Measurements from ENCODE around the gene RGS12. TPM values are rescaled to one million over a fixed set of nuclear protein-coding genes. Genes with fewer than 3 reads are reported as not detected.

RGS12 gene
- polyA plus RNA-seq, 1 donor = 48.7 TPM

GRCh38 chr4:3311489-3312171 is 18.8 kb downstream of the RGS12 start:
- no peak for DNase-seq

GRCh38 chr4:3312362-3312761 is 19.5 kb downstream of the RGS12 start:
- no peak for DNase-seq

GRCh38 chr4:3313139-3313538 is 20.3 kb downstream of the RGS12 start:
- DNase-seq = no peak

- no peak for DNase-seq
Measured at GRCh38 chr4:3313556-3314228, 20.9 kb downstream of the RGS12 start.

- DNase-seq = no peak
Measured at GRCh38 chr4:3314706-3315260, 22.0 kb downstream of the RGS12 start.

- no peak for DNase-seq
Measured at GRCh38 chr4:3315566-3315965, 22.7 kb downstream of the RGS12 start.

GRCh38 chr4:3316146-3316545 is 23.3 kb downstream of the RGS12 start:
- no peak for DNase-seq

GRCh38 chr4:3317011-3317655 is 24.3 kb downstream of the RGS12 start:
- no peak for DNase-seq

GRCh38 chr4:3317656-3318211 is 24.9 kb downstream of the RGS12 start:
- DNase-seq = no peak

- no peak for DNase-seq
Measured at GRCh38 chr4:3318561-3319021, 25.8 kb downstream of the RGS12 start.

GRCh38 chr4:3320361-3321023 is 27.7 kb downstream of the RGS12 start:
- DNase-seq = no peak

- DNase-seq = peak; percentile 34
Measured at GRCh38 chr4:3321295-3321889, 28.6 kb downstream of the RGS12 start.

- no peak for DNase-seq
Measured at GRCh38 chr4:3322059-3322550, 29.3 kb downstream of the RGS12 start.

GRCh38 chr4:3323071-3323481 is 30.3 kb downstream of the RGS12 start:
- DNase-seq = no peak

- no peak for DNase-seq
Measured at GRCh38 chr4:3324093-3324815, 31.4 kb downstream of the RGS12 start.

- DNase-seq = no peak
Measured at GRCh38 chr4:3328814-3329663, 36.2 kb downstream of the RGS12 start.

GRCh38 chr4:3329887-3330286 is 37.1 kb downstream of the RGS12 start:
- no peak for DNase-seq

GRCh38 chr4:3330707-3331106 is 37.9 kb downstream of the RGS12 start:
- no peak for DNase-seq

- DNase-seq = no peak
Measured at GRCh38 chr4:3331511-3332394, 38.9 kb downstream of the RGS12 start.
